ENCODE data around the gene WBP2. TPM values are rescaled to one million over a fixed set of nuclear protein-coding genes. Genes with fewer than 3 reads are reported as not detected.

The WBP2 gene
- total and polyA plus RNA-seq, 2 of the 13 experiments (the other 11 are each of a cell fraction or from before 2014, with no cell fraction given) = 29.2 to 29.5 TPM

- TF ChIP-seq PAXIP1 (CRISPR knock-in tag; conservative IDR thresholded peaks at IDR 0.05) (peak; percentile 96), ZNF549 (CRISPR knock-in tag; IDR thresholded peaks at IDR 0.05) (no peak), ZNF543 (CRISPR knock-in tag; IDR thresholded peaks at IDR 0.05) (peak; percentile 95), KLF16 (CRISPR knock-in tag; IDR thresholded peaks at IDR 0.05) (peak; percentile 24 to 89; a peak in 2 of 4 replicates), ZNF766 (CRISPR knock-in tag; IDR thresholded peaks at IDR 0.05; ENCODE audit: borderline replicate concordance) (peak; percentile 81), ZNF142 (CRISPR knock-in tag; IDR thresholded peaks at IDR 0.05) (no peak; the same call in 1 of the 2 replicates), AKNA (CRISPR knock-in tag; IDR thresholded peaks at IDR 0.05; ENCODE audit: borderline replicate concordance) (0 out of 2 replicates have a peak, but pooled peaks have one; percentile 55), ZNF781 (CRISPR knock-in tag; IDR thresholded peaks at IDR 0.05; ENCODE audit: borderline replicate concordance, not compliant biosample characterization) (peak; percentile 13), ZNF761 (CRISPR knock-in tag; conservative IDR thresholded peaks at IDR 0.05) (0 out of 2 replicates have a peak, but pooled peaks have one; percentile 30), GFI1 (CRISPR knock-in tag; IDR thresholded peaks at IDR 0.05; ENCODE audit: borderline replicate concordance) (peak; percentile 83; the same call in 1 of the 2 replicates), ERF (CRISPR knock-in tag; IDR thresholded peaks at IDR 0.05) (peak; percentile 99), NCOA1 (CRISPR knock-in tag; IDR thresholded peaks at IDR 0.05) (no peak; the same call in none of the 2 replicates)
Observed at GRCh38 chr17:75872434-75873351, 17.6 kb upstream of the WBP2 start (continued).

Measured in HepG2 (cell line).